Breast epithelium (tissue), 4 donors: ENCODE results near the gene VIPR1. TPM values are rescaled to one million over a fixed set of nuclear protein-coding genes. Genes with fewer than 3 reads are reported as not detected.
A peak's percentile ranks its signal among the peaks of the same experiment; 100 is the strongest.

Experiments used
- DNase-seq, 2 donors: peaks; one replicate each; pipeline ENCODE4 v3.0.0-alpha.2; 2019; ENCODE audit warnings: low spot score in 2 of 2
- H3K27ac ChIP-seq, 2 donors: fragments of 200-600 bp; sonication (generic) in 1 of 2; one replicate each; pipeline ENCODE4 v1.5.1; 2016 to 2019; ENCODE audit warnings: mild to moderate bottlenecking in 1 of 2
- H3K27me3 ChIP-seq, 2 donors: fragments of 200-600 bp; sonication (generic) in 1 of 2; one replicate each; pipeline versions ENCODE4 v1.5.1 to v1.6.0; 2017 to 2019; ENCODE audit warnings: control low read depth in 1 of 2, mild to moderate bottlenecking in 1 of 2
- H3K36me3 ChIP-seq: fragments of 200-600 bp; one replicate; pipeline ENCODE4 v1.5.1; 2019
- H3K4me1 ChIP-seq, 2 donors: fragments of 200-600 bp; sonication (generic); one replicate each; pipeline ENCODE4 v1.5.1; 2016 to 2019; ENCODE audit warnings: control low read depth in 1 of 2
- H3K4me3 ChIP-seq, 3 donors: fragments of 200-600 bp; sonication (generic); 1 replicate in 2 of 3; 2 replicates in 1 of 3; pipeline ENCODE4 v1.5.1; 2016 to 2019; ENCODE audit warnings: mild to moderate bottlenecking in 3 of 3, moderate library complexity in 2 of 3
- H3K9me3 ChIP-seq, 2 donors: fragments of 200-600 bp; sonication (generic) in 1 of 2; one replicate each; pipeline ENCODE4 v1.5.1; 2016 to 2019; ENCODE audit warnings: control low read depth in 1 of 2
- CTCF ChIP-seq, 3 donors: fragments of 450-650 bp; IDR thresholded peaks; one replicate each; pipeline ENCODE4 v1.5.1; 2016 to 2017; ENCODE audit warnings: antibody characterized with exemption in 3 of 3, mild to moderate bottlenecking in 3 of 3, moderate library complexity in 3 of 3
- POLR2A ChIP-seq: fragments of 450-650 bp; IDR thresholded peaks from one replicate; pipeline ENCODE4 v1.6.1; 2016; ENCODE audit warnings: antibody characterized with exemption, mild to moderate bottlenecking, moderate library complexity
- POLR2AphosphoS5 ChIP-seq, 3 donors: sonication (generic); formaldehyde crosslinking; IDR thresholded peaks; one replicate each; pipeline ENCODE4 v1.6.1; 2017; ENCODE audit warnings: antibody characterized with exemption in 3 of 3
- intact Hi-C: fragments of 100-400 bp; cut with DNase I; formaldehyde crosslinking; loops from one replicate; pipeline ENCODE4 v1.15.1; 2023; ENCODE audit warnings: low total_unique reads
- total RNA-seq, 3 donors: library from RNA; depleted of rRNA; stranded (reverse); fragments of >200 nt; gene quantifications; one replicate each; pipeline ENCODE4 v1.1.0, GENCODE V29; 2016

The VIPR1 gene
- total RNA-seq, 3 donors from 2014 or later = 16.3 to 40.2 (median 25.2) TPM

- no peak for TF ChIP-seq CTCF (IDR thresholded peaks at IDR 0.05)
- TF ChIP-seq POLR2A = no peak
- no peak for TF ChIP-seq POLR2AphosphoS5 (IDR thresholded peaks at IDR 0.05)
- H3K4me3 ChIP-seq = no peak overlapping the region
- H3K36me3 ChIP-seq = no peaks in the 10 kb centered on the region
- intact Hi-C loops = no loop called here
- peaks cover 0 to 10% of the 10 kb centered on the region in 2 donors for H3K4me1 ChIP-seq
- no peak overlapping the region for H3K27ac ChIP-seq
- peak; percentile 10 to 14 for DNase-seq
- no peaks in the 10 kb centered on the region for H3K27me3 ChIP-seq
- H3K9me3 ChIP-seq = no peaks in the 10 kb centered on the region
These were observed 2.4 kb upstream of the VIPR1 start for GRCh38 chr3:42500091-42500490.

GRCh38 chr3:42500909-42501308 is 1.5 kb upstream of the VIPR1 start:
- TF ChIP-seq POLR2AphosphoS5 (IDR thresholded peaks at IDR 0.05) (no peak), POLR2A (no peak), CTCF (IDR thresholded peaks at IDR 0.05) (no peak)
- intact Hi-C loops = no loop called here
- H3K27ac ChIP-seq = peak overlapping the region in 1 of 2 donors; percentile 85
- no peaks in the 10 kb centered on the region for H3K36me3 ChIP-seq
- H3K4me1 ChIP-seq = peaks cover 0 to 10% of the 10 kb centered on the region in 2 donors
- H3K9me3 ChIP-seq = no peaks in the 10 kb centered on the region
- H3K4me3 ChIP-seq = peak overlapping the region in 1 of 3 donors; percentile 66
- DNase-seq = peak; percentile 2 to 24
- no peaks in the 10 kb centered on the region for H3K27me3 ChIP-seq

GRCh38 chr3:42501321-42501680 is 1.1 kb upstream of the VIPR1 start:
- Histone ChIP-seq H3K4me3 (peak overlapping the region; percentile 39 to 73 (median 66)), H3K27ac (peak overlapping the region; percentile 79 to 85), H3K9me3 (no peaks in the 10 kb centered on the region), H3K4me1 (peaks cover 0 to 10% of the 10 kb centered on the region in 2 donors), H3K27me3 (no peaks in the 10 kb centered on the region), H3K36me3 (no peaks in the 10 kb centered on the region)
- intact Hi-C loops = no loop called here
- DNase-seq = peak in 1 of 2 donors; percentile 52
- no peak for TF ChIP-seq POLR2A
- TF ChIP-seq POLR2AphosphoS5 (IDR thresholded peaks at IDR 0.05) = no peak

- Histone ChIP-seq H3K27me3 (no peaks in the 10 kb centered on the region), H3K4me3 (peak overlapping the region; percentile 39 to 73 (median 66)), H3K9me3 (no peaks in the 10 kb centered on the region), H3K27ac (peak overlapping the region; percentile 79 to 85), H3K4me1 (peaks cover 0 to 10% of the 10 kb centered on the region in 2 donors), H3K36me3 (no peaks in the 10 kb centered on the region)
- TF ChIP-seq POLR2AphosphoS5 (IDR thresholded peaks at IDR 0.05) (peak in 1 of 3 donors; percentile 33), CTCF (IDR thresholded peaks at IDR 0.05) (peak; percentile 37 to 74 (median 44)), POLR2A (no peak)
- DNase-seq = peak; percentile 62 to 80
- intact Hi-C loops = no loop called here
These were observed 588 bp upstream of the VIPR1 start for GRCh38 chr3:42501681-42502428.

- H3K27ac ChIP-seq = peak overlapping the region; percentile 79 to 85
- H3K36me3 ChIP-seq = no peaks in the 10 kb centered on the region
- peak overlapping the region; percentile 39 to 73 (median 66) for H3K4me3 ChIP-seq
- TF ChIP-seq CTCF (IDR thresholded peaks at IDR 0.05) (no peak), POLR2AphosphoS5 (IDR thresholded peaks at IDR 0.05) (no peak), POLR2A (no peak)
- intact Hi-C loops = no loop called here
- no peaks in the 10 kb centered on the region for H3K27me3 ChIP-seq
- no peaks in the 10 kb centered on the region for H3K9me3 ChIP-seq
- peaks cover 0 to 10% of the 10 kb centered on the region in 2 donors for H3K4me1 ChIP-seq
- peak; percentile 21 to 47 for DNase-seq
These were observed 945 bp downstream of the VIPR1 start for GRCh38 chr3:42503251-42503924.
